Activated T-cell treated with anti-CD3 and anti-CD28 coated beads for 48 hours (primary cell): ENCODE measurements around the gene CEACAM1.
"Not testable (repeated sequence)": the region's sequence is repeated elsewhere in the genome, so short reads cannot be mapped to it uniquely, and the experiment has no call there.

Experiments used
- DNase-seq: peaks from one replicate; pipeline ENCODE4 v3.0.0-alpha.2; 2020; ENCODE audit warnings: low read depth

CEACAM1 gene

DNA sequence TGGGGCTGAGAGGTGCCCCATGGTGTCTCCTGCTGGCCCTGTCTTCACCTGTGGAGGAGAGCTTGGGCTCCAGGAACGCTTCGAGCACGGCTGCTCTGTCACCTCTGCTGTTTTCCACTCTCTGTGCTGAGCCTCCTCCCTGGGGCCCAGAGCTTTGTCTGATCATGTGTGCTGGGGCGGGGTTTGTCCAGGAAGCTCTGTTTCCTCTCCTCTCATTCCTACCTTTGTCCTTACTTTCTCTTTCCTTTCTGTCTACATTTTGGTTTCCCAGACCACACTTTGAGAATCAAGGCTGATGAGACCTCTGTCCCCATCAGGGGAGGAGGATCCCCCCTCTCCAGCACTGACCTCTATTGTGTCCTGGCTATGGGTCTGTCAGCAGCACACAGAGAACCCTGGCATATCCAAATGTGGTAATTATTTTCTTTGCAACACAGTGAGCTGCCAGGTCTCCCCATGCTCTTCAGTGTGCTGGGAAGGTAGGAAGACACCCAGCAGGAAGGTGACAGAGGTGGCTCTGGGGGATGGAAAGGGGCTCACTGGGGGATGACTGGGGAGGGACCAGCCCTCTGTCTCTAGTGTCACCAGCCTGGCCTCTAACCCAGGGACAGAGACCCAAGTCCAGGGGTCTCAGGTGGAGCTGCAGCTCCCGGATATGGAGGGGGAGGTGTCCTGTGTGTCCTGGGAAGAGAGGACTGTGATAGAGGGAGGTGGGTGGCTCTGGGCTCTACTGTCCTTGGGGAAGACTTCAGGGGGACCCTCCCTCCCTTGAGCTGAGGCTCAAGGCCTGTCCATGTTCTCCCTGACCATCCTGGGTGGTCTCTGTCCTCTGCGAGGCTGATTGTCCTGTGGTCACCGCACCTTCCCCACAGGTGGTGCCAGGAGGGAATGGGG is at the start of gene CEACAM1:
TSS of gene CEACAM1 (minus strand) at position 128 of the 894 bp plus-strand sequence. CDS start at position 21, 107 bp downstream.
- peak; percentile 24 for DNase-seq

DNA sequence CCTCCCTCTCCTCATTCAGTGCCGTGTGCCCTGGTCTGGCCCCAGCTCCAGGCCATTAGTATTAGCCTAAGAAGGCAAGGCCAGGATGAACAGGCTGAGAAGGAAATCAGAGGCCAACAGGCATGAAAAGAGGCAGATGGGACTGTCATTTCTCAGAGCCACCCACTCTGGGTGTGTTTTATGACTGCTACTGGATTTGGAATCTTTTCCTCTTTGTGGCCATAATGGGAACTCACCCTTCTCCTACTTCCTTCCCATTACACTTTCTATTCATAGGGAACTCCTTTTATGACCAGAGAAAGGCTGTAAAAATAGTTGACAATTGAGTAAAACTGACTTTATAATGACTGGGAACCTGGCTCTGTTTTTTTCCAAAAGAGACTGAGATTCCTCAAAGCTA is 48.7 kb upstream of the CEACAM1 start:
- no peak for DNase-seq

DNA sequence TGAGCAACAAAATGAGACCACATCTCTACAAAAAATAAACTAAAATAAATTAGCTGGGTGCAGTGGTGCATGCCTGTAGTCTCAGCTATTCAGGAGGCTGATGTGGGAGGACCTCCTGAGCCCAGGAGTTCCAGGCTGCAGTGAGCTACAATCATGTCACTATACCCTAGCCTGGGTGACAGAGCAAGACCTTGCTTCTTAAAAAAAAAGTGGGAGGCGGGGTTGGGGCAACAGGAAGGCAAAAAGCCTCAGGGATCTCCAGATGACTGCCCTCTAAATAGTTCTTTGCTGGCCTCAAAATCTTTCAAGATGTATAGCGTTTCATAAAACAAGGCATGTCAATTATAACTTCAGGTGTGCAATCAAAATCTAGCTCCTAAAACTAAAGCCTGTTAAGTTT is 48.0 kb upstream of the CEACAM1 start:
- DNase-seq = no peak

DNA sequence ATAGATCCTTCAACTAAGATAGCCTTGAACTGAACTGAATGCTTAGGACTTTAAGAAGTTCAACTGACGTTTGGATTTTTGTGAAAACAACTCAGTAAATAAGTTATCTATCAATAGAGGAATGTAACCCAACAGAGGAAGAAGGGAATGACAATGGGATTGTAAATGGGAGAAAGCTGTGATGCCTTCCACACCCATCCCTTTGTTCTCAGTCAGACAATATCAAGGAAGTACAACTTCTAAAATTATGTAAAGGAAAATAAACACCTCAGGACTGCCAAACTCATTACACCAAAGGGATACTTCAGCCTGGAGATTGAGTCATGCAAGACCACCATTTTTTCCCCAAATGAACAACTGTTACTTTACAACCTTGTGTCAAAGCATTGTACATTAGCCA is 45.4 kb upstream of the CEACAM1 start:
- no peak for DNase-seq

DNA sequence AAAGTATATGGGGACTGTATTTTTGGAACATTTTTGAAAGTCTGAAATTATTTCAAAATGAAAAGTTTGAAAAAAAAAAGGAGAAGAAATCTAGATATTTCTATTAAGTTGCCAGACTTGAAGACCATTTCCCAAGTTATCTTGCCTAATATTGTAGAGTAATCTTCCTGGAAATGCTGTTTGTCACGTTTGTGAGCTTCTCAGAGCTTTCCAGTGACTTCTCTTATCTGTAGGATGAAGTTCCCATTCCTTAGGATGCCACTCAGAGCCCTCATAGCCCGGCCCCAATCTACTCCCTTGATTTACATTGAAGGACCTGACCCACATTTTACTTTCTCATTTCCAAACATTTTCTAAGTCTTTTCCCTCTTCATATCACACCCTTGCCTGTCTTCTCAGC is 42.8 kb upstream of the CEACAM1 start:
- no peak for DNase-seq

DNA sequence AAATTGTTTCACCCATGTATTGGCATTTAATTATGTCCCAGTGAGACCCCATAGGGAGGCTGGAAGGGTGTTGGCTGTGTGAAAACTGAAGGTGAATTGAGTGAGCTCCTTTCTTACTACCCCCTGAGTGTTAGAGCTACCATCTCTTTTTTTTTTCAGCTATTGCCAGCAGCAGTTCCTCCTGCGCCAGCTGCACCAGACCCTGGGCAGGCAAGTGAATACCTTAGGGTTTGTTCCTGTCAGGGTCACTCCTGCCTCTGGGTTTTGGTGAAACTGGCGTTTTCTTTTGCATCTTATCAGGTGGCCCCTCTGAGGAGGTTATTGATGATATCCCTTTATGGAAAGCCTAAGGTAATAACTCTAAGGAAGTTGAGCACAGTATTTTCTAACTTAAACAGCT is 40.9 kb upstream of the CEACAM1 start:
- no peak for DNase-seq

DNA sequence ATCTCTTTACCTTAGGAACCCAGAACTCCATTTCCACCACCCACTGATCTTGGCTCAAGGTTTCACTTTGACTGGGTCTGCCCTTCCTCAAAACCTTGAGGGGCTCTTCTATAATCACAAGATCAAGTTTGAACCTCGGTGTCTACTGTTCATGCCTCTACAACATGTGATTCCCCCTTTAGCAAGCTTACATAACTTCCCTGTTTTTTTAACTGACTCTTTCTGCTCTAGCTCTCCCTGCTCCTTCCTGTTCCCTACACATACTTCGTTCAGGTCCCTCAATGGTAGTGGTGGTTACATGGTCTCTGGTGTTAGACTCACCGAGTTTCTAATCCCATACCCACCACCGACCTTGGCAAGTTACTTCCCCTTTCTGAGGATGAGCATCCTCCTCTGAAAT is 39.7 kb upstream of the CEACAM1 start:
- DNase-seq = no peak

DNA sequence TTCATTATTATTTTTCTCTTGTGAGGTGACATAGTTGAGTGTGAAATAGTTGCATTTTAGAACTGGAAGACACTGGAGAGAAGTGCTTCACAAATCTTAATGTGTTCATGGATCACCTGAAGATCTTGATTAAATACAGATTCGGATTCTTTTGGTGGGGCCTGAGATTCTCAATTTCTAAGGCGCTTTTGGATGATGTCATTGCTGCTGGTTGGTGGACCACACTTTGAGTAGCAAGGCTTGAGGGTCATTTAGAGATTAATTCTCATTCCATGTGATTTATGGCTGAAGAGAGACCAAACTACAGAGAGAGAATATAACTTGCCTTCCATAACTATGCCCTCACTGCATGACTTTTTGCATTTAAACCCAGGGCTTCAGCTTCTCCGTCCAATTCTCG is 39.3 kb upstream of the CEACAM1 start:
- DNase-seq = no peak

DNA sequence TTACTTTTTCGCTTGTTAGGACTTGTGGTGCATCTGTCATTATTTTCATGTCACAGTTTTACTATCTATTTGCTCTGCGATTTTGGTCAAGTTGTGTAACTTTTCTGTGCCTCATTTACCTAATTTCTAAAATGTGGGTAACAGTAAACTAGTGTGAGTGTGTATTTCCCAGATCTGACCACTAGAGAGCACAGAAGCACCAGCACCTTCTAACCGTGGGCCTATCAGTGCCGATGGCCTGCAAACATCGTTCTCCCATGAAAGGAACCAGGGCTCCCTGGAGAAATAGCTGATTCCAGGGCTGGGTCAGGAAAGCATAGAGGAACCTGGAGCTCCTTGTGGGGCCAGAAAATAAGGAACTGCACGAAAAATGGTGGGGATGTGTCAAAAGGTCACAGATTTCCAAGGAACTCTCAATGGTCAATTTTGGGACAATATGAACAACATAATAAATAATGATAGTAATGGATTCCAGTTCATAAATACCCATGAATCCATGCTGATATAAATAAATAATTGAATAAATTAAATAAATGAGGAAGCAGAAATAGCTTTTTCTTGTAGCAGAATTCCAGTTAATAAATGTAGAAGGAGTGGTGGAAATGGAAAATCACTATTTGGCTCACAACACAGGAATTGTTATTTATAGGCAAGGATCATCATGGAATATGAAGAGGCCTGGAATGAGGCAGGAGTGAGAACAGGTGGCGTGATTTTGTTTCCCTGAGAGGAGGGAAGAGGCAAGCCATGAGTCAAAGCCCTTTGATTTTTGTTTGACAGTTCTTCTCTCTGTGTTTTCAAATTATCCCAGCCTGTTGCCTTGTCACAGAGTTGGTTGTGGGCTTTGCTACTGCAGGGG is 35.3 kb upstream of the CEACAM1 start:
- DNase-seq = no peak

DNA sequence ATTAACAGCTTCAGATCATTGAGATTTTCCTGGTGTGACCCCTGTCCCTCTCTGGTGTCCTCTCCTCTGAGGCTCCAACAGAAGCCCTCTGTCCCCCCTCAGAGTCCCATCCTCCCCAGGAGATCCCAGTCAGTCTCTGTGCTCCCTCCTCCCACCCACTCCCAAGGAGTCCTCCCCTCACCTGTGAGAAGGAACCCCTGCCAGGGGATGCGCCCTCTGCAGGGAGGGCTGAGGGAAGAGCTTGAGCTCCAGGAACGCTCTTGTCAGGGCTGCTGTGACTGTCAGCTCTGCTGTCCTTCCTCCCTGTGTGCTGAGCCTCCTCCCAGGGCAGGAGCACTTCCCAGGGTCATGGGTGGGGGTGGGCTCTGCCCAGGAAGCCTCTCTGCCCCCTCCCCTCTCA is 33.2 kb upstream of the CEACAM1 start:
- DNase-seq = no peak

DNA sequence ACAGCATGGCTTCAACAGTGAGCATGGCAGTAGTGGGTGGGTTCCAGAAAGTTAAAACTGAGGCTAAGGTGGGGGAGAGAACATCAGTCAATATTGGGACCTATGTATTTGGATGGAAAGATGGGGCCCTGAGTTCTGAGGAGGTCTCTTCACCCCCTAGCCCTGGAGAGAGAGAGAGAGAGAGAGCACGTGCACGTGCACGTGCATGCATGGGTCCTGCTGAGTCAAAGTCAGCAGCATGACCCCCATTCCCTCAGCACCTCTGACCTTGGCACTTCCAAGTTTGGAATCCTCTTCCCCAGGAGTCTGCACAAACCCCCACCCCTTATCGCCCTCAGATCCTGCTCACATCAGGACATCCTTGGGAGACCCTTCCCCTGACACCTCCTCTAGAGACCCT is 32.5 kb upstream of the CEACAM1 start:
- no peak for DNase-seq

DNA sequence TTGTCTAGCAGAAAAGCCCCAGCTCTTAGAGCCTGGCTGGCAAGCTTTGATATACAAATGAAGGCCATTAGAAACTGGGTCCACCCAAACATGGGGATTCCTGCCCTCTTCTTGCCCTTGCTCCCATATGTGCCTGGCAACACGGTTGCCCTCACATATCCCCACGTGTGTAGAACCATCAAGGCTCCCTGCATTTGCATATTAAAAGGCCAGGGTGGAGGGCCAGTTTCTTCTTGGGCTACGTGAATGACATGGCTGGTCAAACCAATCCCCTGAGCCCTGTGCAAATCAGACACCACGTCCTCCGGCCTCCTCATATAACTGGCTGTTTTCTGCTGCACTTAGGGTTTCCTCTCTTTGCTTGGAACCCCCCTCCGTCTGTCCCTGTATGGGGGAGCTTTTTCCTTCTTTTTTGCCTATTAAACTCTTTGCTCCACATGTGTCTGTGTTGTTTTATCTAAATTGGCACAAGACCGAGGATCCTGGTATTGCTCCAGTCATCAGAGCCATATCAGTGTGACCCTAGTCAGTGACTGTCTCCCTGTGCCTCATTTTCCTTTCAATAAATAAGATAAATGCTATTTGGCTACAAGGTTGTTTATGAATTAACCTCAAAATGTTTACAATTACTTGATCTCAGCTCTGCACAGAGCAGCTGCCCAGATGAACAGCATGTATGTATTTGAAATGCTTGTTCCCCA is 30.3 kb upstream of the CEACAM1 start:
- no peak for DNase-seq

DNA sequence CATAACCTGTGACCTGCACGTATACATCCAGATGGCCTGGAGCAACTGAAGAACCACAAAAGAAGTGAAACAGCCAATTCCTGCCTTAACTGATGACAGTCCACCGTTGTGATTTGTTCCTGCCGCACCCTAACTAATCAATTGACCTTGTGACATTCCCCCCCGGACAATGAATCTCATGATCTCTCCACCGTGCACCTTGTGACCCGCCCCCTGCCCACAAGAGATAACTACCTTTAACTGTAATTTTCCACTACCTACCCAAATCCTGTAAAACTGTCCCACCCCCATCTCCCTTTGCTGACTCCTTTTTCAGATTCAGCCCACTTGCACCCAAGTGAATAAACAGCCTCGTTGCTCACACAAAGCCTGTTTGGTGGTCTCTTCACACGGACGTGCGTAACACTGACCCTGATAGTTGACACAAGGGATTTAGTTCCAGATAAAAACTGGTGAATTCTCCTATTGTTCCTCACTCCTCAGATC is 29.1 kb upstream of the CEACAM1 start:
- not testable (repeated sequence) for DNase-seq

DNA sequence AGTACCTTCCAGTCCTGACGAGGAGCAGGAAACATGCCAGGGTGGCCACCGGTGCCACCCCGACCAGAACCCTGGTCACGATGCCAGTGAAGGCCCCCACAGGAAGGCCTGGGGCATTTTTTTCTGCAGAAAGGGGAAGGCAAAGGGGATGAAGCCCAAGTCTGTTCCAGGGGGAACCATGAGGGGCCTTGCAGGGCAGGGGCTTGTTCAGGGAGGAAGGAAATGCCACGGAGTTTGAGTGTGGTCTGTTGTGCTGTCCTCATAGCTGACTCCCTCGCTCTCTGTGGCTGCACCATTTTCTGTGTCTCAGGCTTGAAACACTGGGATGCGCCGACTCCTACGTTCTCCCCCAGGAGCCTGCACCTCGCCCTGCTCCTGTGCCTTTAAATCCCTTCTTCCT is 27.5 kb upstream of the CEACAM1 start:
- no peak for DNase-seq

DNA sequence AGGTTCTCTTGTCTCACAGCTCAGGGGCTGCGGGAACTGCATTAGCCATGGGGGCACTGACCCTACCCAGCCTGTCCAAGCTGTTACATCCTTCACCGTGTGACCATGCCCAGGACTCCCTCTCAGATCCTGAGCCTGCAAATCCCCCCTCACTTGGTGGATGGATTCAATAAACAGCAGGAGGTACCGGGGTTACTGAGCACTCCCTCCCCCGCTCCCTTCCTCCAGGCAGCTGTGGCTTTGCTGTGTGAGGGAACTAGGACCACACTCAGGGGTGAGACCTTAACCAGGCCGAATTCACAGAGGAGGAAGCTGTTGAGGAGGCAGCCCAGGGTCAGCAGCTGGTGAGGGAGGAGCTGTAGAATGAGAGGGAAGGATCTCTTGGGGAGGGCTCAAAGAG is 27.0 kb upstream of the CEACAM1 start:
- no peak for DNase-seq

DNA sequence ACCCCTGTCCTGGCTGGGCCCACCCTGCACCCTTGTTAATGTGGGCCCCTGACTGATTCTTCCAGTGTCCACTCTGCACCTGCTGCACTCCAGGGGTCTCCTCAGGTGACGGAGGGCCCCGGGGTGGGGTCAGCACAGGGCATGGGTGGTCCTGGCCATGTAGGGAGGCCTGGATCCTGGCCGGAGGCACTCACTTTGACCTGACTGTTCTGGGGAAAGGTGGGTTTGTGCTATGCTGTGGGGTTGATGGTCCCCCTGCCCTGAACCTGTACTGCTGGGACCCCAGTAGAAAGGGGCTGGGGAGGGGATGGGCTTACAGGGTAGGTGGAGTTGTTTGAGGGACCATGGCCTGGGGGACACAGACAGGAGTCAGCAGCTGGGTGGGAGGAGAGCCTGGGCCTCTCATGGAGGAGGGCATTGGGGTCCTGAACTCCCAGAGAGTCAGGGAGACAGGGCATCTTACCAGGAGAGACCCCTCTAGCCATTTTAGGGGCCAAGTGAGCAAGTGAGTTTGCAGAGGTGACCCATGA is 25.8 kb upstream of the CEACAM1 start:
- no peak for DNase-seq

DNA sequence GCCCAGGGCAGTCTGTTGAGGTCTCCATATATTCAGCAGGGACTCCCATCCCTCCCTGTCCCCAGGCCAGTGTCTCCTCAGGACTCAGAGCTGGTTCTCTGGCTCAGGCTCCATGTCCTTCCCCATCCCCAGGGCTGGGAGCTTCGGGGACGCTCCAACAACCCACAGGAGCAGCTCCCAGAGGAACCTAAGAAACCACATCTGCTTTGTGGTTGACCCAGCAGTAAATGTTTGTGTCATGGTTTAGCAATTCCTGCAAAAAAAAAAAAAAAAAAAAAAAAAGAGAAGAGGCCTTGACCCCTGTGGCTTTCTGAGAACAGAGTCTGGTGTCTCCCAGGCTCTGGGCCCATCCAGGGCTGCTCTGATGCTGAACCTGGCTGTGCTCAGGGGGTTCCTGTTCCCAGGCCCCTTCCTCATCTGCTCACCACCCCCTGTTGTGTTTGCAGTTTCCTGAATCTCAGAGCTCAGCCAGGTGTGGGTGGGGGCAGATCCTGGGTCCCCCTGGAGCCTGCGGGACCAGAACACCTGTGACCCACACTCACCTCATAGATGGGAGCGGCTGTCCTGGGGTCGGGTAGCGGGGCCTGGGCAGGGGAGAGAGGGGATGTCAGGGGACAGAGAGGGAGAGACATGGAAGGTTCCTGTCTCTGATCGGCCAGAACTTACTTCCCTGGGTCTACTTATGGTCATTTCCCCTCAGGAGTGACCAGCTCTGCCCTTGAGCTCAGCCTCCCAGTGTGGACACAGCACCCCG is 25.2 kb upstream of the CEACAM1 start:
- DNase-seq = no peak

DNA sequence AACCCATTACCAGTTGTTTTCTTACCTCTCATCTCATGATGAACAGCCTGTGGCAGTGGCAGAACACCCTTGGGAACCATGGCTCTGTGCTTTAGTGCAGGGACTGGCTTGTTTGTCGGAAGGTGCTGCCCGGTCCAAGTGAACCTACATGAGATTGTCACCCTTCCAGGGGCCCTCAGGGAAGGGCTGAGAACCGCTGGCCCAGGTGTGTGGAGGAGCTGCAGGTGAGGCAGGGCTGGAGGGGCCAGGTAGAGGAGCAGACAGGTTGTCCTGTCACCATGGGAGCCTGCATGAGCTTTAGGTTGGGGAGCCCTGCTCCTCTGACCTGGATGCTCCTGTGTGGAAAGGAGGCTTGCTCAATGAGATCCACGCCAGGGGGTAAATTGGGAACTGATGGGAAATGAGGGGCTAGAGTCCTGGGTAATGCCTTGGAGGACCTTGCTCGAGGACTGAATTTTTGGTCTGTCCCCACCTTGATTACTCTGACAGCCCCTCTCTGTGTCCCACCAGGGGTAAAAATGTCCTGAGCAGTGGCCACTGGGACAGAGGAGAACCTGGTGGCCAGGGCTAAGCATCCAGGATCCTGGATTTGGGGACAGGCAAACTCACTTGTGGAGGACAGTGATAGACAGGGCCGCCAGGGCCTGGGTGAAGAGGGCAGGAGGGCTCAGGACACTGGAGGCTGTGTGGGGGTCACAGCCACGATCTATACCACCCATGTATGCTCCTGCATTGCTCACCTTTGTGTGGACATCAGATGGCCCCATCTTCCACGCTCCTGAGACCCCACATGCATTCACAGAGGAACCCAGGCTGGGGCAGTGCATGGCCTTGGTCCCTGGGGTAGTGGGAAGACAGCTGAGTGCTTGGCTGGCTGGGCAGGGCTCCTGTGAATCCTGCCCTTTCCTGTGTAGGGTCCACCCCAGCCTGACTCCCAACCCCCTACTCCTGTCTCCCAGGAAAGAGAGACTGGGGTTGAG is 24.1 kb upstream of the CEACAM1 start:
- DNase-seq = no peak

DNA sequence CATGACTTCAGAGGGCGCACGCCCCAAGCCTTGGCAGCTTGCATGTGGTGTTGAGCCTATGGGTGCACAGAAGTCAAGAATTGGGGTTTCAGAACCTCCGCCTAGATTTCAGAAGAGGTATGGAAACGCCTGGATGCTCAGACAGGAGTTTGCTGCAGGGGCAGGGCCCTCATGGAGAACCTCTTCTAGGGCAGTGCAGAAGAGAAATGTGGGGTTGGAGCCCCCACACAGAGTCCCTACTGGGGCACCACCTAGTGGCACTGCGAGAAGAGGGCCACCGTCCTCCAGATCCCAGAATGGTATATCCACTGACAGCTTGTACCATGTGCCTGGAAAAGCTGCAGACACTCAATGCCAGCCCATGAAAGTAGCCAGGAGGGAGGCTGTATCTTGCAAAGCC is 22.2 kb upstream of the CEACAM1 start:
- DNase-seq = not testable (repeated sequence)

DNA sequence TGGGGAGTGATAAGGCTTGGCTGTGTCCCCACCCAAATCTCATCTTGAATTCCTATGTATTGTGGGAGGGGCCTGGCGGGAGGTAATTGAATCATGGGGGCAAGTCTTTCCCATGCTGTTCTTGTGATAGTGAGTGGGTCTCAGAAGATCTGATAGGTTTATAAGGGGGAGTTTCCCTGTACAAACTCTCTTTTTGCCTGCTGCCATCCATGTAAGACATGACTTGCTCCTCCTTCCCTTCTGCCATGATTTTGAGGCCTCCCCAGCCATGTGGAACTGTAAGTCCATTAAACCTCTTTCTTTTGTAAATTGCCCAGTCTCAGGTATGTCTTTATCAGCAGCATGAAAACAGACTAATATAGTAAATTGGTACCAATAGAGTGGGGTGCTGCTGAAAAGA is 20.8 kb upstream of the CEACAM1 start:
- not testable (repeated sequence) for DNase-seq
